ENCODE results near the gene TRIM69.

TRIM69 gene

GRCh38 chr15:44790215-44790614, 53.9 kb downstream of the TRIM69 start:
- H3K4me3 ChIP-seq, result no peak overlapping the region
- no peaks in the 10 kb centered on the region for H3K9me3 ChIP-seq
- H3K27ac ChIP-seq, result no peak overlapping the region
- no peaks in the 10 kb centered on the region for H3K4me1 ChIP-seq
- no peaks in the 10 kb centered on the region for H3K36me3 ChIP-seq
- intact Hi-C loops (cut with DNase I; ENCODE audit: low total_unique reads), result no loop called here
- TF ChIP-seq CTCF (IDR thresholded peaks at IDR 0.05), result no peak
- H3K27me3 ChIP-seq, result peaks cover 0 to 5% of the 10 kb centered on the region in 2 donors
- DNase-seq, result no peak

GRCh38 chr15:44790656-44791055, 54.3 kb downstream of the TRIM69 start:
- no peak for TF ChIP-seq CTCF (IDR thresholded peaks at IDR 0.05)
- Histone ChIP-seq H3K36me3 (no peaks in the 10 kb centered on the region), H3K4me3 (no peak overlapping the region), H3K27ac (no peak overlapping the region), H3K9me3 (no peaks in the 10 kb centered on the region), H3K27me3 (peaks cover 0 to 5% of the 10 kb centered on the region in 2 donors), H3K4me1 (no peaks in the 10 kb centered on the region)
- intact Hi-C loops (cut with DNase I; ENCODE audit: low total_unique reads), result no loop called here
- no peak for DNase-seq

- no peak for TF ChIP-seq CTCF (IDR thresholded peaks at IDR 0.05)
Measured at GRCh38 chr15:44792715-44793114, 56.4 kb downstream of the TRIM69 start.

GRCh38 chr15:44794072-44794471, 57.7 kb downstream of the TRIM69 start:
- no peaks in the 10 kb centered on the region for H3K4me1 ChIP-seq
- intact Hi-C loops (cut with DNase I; ENCODE audit: low total_unique reads), result no loop called here
- peaks cover 0 to 5% of the 10 kb centered on the region in 2 donors for H3K27me3 ChIP-seq
- no peak overlapping the region for H3K27ac ChIP-seq
- H3K36me3 ChIP-seq, result no peaks in the 10 kb centered on the region
- TF ChIP-seq CTCF (IDR thresholded peaks at IDR 0.05), result no peak
- no peaks in the 10 kb centered on the region for H3K9me3 ChIP-seq
- H3K4me3 ChIP-seq, result no peak overlapping the region
- DNase-seq, result no peak

More at GRCh38 chr15:44792715-44793114, 56.4 kb downstream of the TRIM69 start:
- no peaks in the 10 kb centered on the region for H3K9me3 ChIP-seq
- no peak overlapping the region for H3K27ac ChIP-seq
- no peaks in the 10 kb centered on the region for H3K4me1 ChIP-seq
- no peaks in the 10 kb centered on the region for H3K36me3 ChIP-seq
- no peak overlapping the region for H3K4me3 ChIP-seq
- intact Hi-C loops (cut with DNase I; ENCODE audit: low total_unique reads), result no loop called here
- no peak for DNase-seq
- peaks cover 0 to 5% of the 10 kb centered on the region in 2 donors for H3K27me3 ChIP-seq

GRCh38 chr15:44796508-44796907, 60.2 kb downstream of the TRIM69 start:
- DNase-seq, result no peak
- H3K27me3 ChIP-seq, result no peaks in the 10 kb centered on the region
- intact Hi-C loops (cut with DNase I; ENCODE audit: low total_unique reads), result no loop called here
- no peaks in the 10 kb centered on the region for H3K4me1 ChIP-seq
- H3K4me3 ChIP-seq, result no peak overlapping the region
- no peaks in the 10 kb centered on the region for H3K9me3 ChIP-seq
- no peaks in the 10 kb centered on the region for H3K36me3 ChIP-seq
- TF ChIP-seq CTCF (IDR thresholded peaks at IDR 0.05), result no peak
- no peak overlapping the region for H3K27ac ChIP-seq

GRCh38 chr15:44798826-44799225, 62.5 kb downstream of the TRIM69 start:
- Histone ChIP-seq H3K4me3 (no peak overlapping the region), H3K27ac (no peak overlapping the region), H3K27me3 (no peaks in the 10 kb centered on the region), H3K36me3 (no peaks in the 10 kb centered on the region), H3K4me1 (no peaks in the 10 kb centered on the region), H3K9me3 (no peaks in the 10 kb centered on the region)
- no peak for TF ChIP-seq CTCF (IDR thresholded peaks at IDR 0.05)
- intact Hi-C loops (cut with DNase I; ENCODE audit: low total_unique reads), result no loop called here
- DNase-seq, result no peak
